Kidney (tissue), 14 donors: Measurements from ENCODE around the gene SMTN. TPM values are rescaled to one million over a fixed set of nuclear protein-coding genes. Genes with fewer than 3 reads are reported as not detected.

Source experiments
- DNase-seq, 5 donors: peaks; one replicate each; pipeline ENCODE4 v3.0.0-alpha.2; 2013 to 2020
- FAIRE-seq: peaks from 2 replicates; lab custom pipeline; 2012; peaks lifted over from hg19 to GRCh38; lab: Jason Lieb, UNC
- H3K27ac ChIP-seq, 2 donors: one replicate each; pipeline ENCODE4 v1.7.0; 2013; ENCODE audit warnings: low read depth in 2 of 2, low read length in 2 of 2, inconsistent platforms in 1 of 2
- H3K27me3 ChIP-seq: one replicate; pipeline ENCODE4 v1.7.1; 2013; ENCODE audit warnings: low read length, inconsistent platforms; ENCODE audit not compliant: control insufficient read depth, insufficient read depth
- H3K36me3 ChIP-seq, 3 donors: one replicate each; pipeline versions ENCODE4 v1.7.0 to v1.7.1; 2013; ENCODE audit warnings: low read length in 3 of 3, control low read depth in 1 of 3, inconsistent platforms in 1 of 3; ENCODE audit not compliant: insufficient read depth in 3 of 3, control insufficient read depth in 2 of 3
- H3K4me1 ChIP-seq, 3 donors: one replicate each; pipeline versions ENCODE4 v1.7.0 to v1.7.1; 2013; ENCODE audit warnings: low read length in 3 of 3, inconsistent platforms in 1 of 3, low read depth in 1 of 3; ENCODE audit not compliant: control insufficient read depth in 2 of 3, insufficient read depth in 2 of 3
- H3K4me3 ChIP-seq, 3 donors: one replicate each; pipeline versions ENCODE4 v1.7.0 to v1.8.1; 2013; ENCODE audit warnings: low read length in 3 of 3, control low read depth in 1 of 3, inconsistent platforms in 1 of 3
- H3K9ac ChIP-seq, 3 donors: one replicate each; pipeline versions ENCODE4 v1.7.0 to v1.7.1; 2013; ENCODE audit warnings: low read length in 3 of 3, control low read depth in 1 of 3, inconsistent platforms in 1 of 3
- H3K9me3 ChIP-seq, 3 donors: one replicate each; pipeline versions ENCODE4 v1.7.0 to v1.7.1; 2013; ENCODE audit warnings: low read length in 3 of 3, control low read depth in 1 of 3, inconsistent platforms in 1 of 3; ENCODE audit not compliant: control insufficient read depth in 2 of 3, insufficient read depth in 1 of 3
- intact Hi-C: fragments of 100-400 bp; cut with DNase I; formaldehyde crosslinking; loops from one replicate; pipeline ENCODE4 v1.11.1; 2022
- polyA plus RNA-seq: library from polyadenylated mRNA; stranded (reverse); fragments of 350-450 nt; fragmentation: Illumina TruSeq; extraction: RNeasy Lipid Tissue Mini Kit (QIAGEN cat#74804); gene quantifications from one replicate; pipeline ENCODE4 v1.2.3, GENCODE V29; 2014; ENCODE audit warnings: low read depth, low replicate concordance; ENCODE audit not compliant: insufficient read depth
- total RNA-seq: library from RNA; stranded (reverse); fragmentation: NEBNext Ultra II Directional; extraction: Animal tissue kit (Norgen Biotek cat#: 25700); gene quantifications from one replicate; pipeline ENCODE4 v1.2.1, GENCODE V29; 2021
- TF ChIP-seq, protein P1 (sequence below): IDR thresholded peaks from 3 replicates; pipeline ENCODE4 v1.5.1; 2012; ENCODE audit warnings: mild to moderate bottlenecking, moderate library complexity, borderline replicate concordance; ENCODE audit not compliant: insufficient read depth; ENCODE audit errors: extremely low read depth
- donor health status: control.
- donor health status: control.
- donor health status: control.
- donor health status: control.
- donor health status: control.
- donor health status: DM: yes; HTN: yes; CAD: no.
- donor health status: Normal renal cell carcinoma (clear cell type).

SMTN gene
- total and polyA plus RNA-seq, 2 donors from 2014 or later, result 64.4 to 67.7 TPM

DNA sequence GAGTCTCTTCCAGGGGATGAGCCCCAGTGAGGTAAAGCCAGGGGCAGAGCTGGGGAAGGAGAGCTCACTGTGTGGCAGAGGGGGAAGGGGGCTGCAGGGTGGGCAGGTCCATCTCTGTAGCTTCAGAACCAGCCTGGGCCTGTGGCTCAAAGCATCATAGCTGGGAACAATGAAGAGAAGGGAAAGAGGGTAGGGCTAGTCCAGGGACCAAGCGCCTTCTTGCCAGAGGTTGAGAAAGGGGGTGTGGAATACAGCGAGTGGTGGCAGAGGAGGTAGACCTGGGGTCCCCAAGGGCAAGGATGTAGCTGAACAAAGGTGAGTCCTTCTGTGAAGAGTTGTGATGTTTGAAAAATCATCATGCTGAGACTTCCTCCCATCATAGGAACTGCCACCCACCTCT is 60.4 kb downstream of the SMTN start:
- TF ChIP-seq, protein P1, sequence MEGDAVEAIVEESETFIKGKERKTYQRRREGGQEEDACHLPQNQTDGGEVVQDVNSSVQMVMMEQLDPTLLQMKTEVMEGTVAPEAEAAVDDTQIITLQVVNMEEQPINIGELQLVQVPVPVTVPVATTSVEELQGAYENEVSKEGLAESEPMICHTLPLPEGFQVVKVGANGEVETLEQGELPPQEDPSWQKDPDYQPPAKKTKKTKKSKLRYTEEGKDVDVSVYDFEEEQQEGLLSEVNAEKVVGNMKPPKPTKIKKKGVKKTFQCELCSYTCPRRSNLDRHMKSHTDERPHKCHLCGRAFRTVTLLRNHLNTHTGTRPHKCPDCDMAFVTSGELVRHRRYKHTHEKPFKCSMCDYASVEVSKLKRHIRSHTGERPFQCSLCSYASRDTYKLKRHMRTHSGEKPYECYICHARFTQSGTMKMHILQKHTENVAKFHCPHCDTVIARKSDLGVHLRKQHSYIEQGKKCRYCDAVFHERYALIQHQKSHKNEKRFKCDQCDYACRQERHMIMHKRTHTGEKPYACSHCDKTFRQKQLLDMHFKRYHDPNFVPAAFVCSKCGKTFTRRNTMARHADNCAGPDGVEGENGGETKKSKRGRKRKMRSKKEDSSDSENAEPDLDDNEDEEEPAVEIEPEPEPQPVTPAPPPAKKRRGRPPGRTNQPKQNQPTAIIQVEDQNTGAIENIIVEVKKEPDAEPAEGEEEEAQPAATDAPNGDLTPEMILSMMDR, result no peak
- intact Hi-C loops, result no loop called here
- Histone ChIP-seq H3K27ac (no peak overlapping the region), H3K9ac (no peak overlapping the region), H3K36me3 (no peaks in the 10 kb centered on the region), H3K4me1 (peaks cover 0 to 5% (median 0%) of the 10 kb centered on the region in 3 donors), H3K27me3 (no peaks in the 10 kb centered on the region), H3K9me3 (no peaks in the 10 kb centered on the region), H3K4me3 (no peak overlapping the region)
- DNase-seq (no peak), FAIRE-seq (no peak)

DNA sequence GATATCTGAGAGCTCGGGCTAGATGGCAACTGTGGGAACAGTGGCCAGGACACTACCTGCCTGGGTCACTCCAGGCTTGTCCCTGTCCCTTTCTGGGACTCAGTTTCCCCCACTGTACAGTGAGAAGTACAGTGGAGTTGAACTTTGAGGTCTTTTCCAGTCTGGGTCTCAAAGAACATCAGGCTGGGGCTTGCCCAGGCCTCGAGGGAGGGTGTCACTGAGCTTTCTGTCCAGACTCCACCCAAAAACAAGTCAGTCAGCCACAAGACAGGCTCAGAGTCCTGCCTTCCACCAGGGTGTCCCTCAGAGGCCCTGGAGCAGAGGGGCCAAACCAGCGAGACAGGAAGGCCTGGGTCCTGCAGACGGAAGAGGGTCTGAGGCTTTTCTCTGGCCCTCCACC is 61.2 kb downstream of the SMTN start:
- FAIRE-seq, result no peak
- Histone ChIP-seq H3K4me1 (peaks cover 0 to 5% (median 0%) of the 10 kb centered on the region in 3 donors), H3K36me3 (no peaks in the 10 kb centered on the region), H3K27me3 (no peaks in the 10 kb centered on the region), H3K9ac (no peak overlapping the region), H3K4me3 (no peak overlapping the region), H3K27ac (no peak overlapping the region), H3K9me3 (no peaks in the 10 kb centered on the region)
- intact Hi-C loops, result no loop called here
- TF ChIP-seq, protein P1, result no peak
- DNase-seq, result no peak

DNA sequence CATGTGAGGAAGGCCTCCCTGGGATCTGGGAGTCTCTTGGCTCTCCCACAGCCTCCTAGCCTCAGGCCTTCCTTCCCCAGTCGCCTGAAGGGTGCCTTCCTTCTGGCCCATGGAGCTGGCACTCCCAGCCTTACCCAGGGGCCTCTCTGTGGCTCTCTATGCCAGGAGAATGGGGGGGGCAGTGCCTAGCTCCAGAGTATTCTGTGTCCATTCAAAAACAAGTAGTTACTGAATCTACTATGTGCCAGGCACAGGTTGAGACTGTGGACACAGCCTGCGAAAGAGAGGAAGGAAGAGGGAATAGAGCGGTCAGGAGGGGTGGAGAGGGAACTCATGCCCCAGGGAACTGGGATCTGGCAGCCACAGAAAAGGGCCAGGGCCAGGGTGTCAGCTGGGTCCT is 61.9 kb downstream of the SMTN start:
- H3K4me3 ChIP-seq, result no peak overlapping the region
- no peaks in the 10 kb centered on the region for H3K27me3 ChIP-seq
- H3K9ac ChIP-seq, result no peak overlapping the region
- H3K36me3 ChIP-seq, result no peaks in the 10 kb centered on the region
- no peak for FAIRE-seq
- TF ChIP-seq, protein P1, result no peak
- H3K27ac ChIP-seq, result no peak overlapping the region
- H3K9me3 ChIP-seq, result no peaks in the 10 kb centered on the region
- peaks cover 0 to 5% (median 0%) of the 10 kb centered on the region in 3 donors for H3K4me1 ChIP-seq
- no peak for DNase-seq
- intact Hi-C loops, result no loop called here

DNA sequence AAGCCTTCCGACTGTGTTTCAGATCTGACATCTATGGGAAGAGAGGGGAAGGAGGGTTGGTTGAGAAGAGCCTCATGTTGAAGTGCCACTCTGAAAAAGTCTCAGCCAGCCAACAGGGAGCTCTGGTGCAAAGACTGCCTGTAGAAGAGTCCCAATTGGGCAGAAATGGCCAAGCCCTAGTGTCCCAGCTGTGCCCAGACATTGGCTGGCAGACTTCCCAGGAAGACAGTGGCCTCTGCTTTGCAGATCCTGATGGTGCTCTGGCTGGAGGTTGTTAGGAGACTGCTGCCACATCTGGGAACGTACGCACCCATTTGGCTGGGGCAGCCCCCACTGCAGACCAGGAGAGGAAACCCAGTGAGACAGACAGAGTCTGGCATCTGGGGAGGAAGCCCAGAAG is 62.4 kb downstream of the SMTN start:
- no peak for FAIRE-seq
- no peak overlapping the region for H3K9ac ChIP-seq

More for the DNA sequence above, 62.4 kb downstream of the SMTN start:
- H3K9me3 ChIP-seq, result no peaks in the 10 kb centered on the region
- no peak overlapping the region for H3K4me3 ChIP-seq
- no peak overlapping the region for H3K27ac ChIP-seq
- TF ChIP-seq, protein P1, result no peak
- intact Hi-C loops, result no loop called here
- peaks cover 0 to 7% (median 2%) of the 10 kb centered on the region in 3 donors for H3K4me1 ChIP-seq
- H3K27me3 ChIP-seq, result no peaks in the 10 kb centered on the region
- no peak for DNase-seq
- H3K36me3 ChIP-seq, result no peaks in the 10 kb centered on the region
